Skeletal muscle satellite cell (primary cell): ENCODE measurements around the gene TARS3. TPM values are rescaled to one million over a fixed set of nuclear protein-coding genes. Genes with fewer than 3 reads are reported as not detected.

Experiments used
- H3K27me3 ChIP-seq: 2 replicates; pipeline ENCODE4 v1.7.0; 2013; ENCODE audit warnings: low read length; ENCODE audit not compliant: control insufficient read depth, insufficient read depth
- H3K36me3 ChIP-seq: 2 replicates; pipeline ENCODE4 v1.7.0; 2013; ENCODE audit warnings: mild to moderate bottlenecking, control low read depth, low read length; ENCODE audit not compliant: insufficient read depth
- H3K4me1 ChIP-seq: 2 replicates; pipeline ENCODE4 v1.7.0; 2013; ENCODE audit warnings: low read length; ENCODE audit not compliant: control insufficient read depth, insufficient read depth
- H3K4me2 ChIP-seq: 2 replicates; pipeline ENCODE4 v1.7.0; 2013; ENCODE audit warnings: mild to moderate bottlenecking, low read length
- H3K4me3 ChIP-seq: 2 replicates; pipeline ENCODE4 v1.7.0; 2013; ENCODE audit warnings: low read length
- H3K9ac ChIP-seq: 2 replicates; pipeline ENCODE4 v1.7.0; 2013; ENCODE audit warnings: mild to moderate bottlenecking, low read depth, low read length, moderate library complexity
- H3K9me3 ChIP-seq: replicated peaks from 2 replicates; pipeline ENCODE4 v1.7.0; 2013; ENCODE audit warnings: mild to moderate bottlenecking, control low read depth, low read length
- small RNA-seq: library from RNA; depleted of rRNA; stranded (forward); fragments of <200 nt; gene quantifications from one replicate; pipeline ENCODE3, GENCODE V24; 2012

TARS3 gene

DNA sequence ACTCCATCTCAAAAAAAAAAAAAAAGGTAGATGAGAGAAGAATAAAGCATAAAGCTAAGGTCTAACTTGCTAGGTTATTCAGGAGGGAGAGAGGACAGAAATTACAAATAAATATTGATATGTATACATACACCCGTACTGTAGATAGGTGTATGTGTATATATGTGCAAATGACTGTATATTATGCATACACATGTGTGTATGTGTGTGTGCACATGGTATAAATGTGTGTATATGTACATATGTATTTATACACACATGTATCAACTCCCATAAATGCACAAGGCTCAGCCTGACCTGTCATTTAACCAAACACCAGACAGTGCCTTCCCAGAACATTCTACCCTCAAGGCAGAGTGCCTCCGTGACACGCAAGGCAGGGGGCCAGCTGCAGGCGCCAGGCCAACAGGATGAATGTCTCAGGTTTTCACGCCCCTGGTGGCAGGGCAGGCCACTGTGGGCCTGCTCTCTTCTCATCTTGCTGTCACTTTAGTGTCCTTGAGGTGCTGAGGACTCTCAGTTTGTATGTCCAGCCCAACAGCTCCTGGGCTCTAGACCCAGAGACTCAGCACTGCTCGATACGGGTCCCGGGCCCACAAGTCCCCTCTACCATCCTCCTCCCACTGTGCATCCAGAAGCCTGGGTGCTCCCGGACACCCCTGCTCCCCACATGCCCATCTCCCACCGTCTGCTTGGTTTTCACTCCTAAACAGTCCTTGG lies 112.5 kb downstream of the TARS3 start:
- no peak overlapping the region for H3K4me3 ChIP-seq
- no peak overlapping the region for H3K4me2 ChIP-seq
- H3K27me3 ChIP-seq, result peaks cover 14% of the 10 kb centered on the region
- H3K4me1 ChIP-seq, result peaks cover 36% of the 10 kb centered on the region
- H3K9ac ChIP-seq, result no peak overlapping the region
- H3K9me3 ChIP-seq, result no peaks in the 10 kb centered on the region
- H3K36me3 ChIP-seq, result no peaks in the 10 kb centered on the region

DNA sequence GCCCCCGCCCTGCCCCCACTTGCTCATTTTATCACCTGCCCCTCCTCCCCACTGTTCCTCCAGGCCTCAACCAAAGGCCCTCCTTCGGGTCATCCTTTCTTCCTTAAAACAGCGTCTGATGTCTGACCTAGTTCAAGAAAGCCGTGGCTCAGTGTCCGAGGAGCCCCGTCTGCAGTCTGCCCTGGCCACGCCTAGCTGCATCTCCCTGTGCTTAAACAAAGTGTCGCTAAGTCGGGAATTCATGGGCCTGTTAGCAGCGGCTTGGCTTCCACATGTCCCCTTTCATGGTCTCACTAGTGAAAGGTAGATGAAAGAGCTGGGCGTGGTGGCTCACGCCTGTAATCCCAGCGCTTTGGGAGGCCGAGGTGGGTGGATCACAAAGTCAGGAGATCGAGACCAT lies 113.3 kb downstream of the TARS3 start:
- Histone ChIP-seq H3K4me3 (no peak overlapping the region), H3K9ac (no peak overlapping the region), H3K4me1 (peaks cover 29% of the 10 kb centered on the region), H3K4me2 (no peak overlapping the region), H3K27me3 (peaks cover 14% of the 10 kb centered on the region), H3K36me3 (no peaks in the 10 kb centered on the region), H3K9me3 (no peaks in the 10 kb centered on the region)

DNA sequence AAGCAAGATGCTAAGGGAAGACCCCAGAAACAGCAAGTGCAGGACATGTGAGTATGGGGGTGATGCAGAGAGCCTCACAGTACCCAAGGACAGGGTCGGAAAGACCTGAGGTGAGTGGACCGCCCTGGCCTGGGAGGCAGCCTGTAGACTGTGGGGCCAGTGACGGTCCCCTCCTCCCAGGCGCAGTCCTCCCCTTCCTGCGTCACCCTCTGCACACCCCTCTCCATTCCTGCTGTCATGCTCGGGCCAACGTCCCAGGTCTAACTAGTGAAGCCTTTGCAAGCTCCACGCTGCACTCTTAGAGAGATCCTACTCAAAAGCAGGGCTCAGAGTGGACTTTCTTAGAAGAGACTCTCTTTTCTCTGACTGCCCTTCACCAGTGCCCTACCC lies 113.7 kb downstream of the TARS3 start:
- Histone ChIP-seq H3K4me3 (no peak overlapping the region), H3K4me1 (peaks cover 25% of the 10 kb centered on the region), H3K4me2 (no peak overlapping the region), H3K9me3 (no peaks in the 10 kb centered on the region), H3K9ac (no peak overlapping the region), H3K36me3 (no peaks in the 10 kb centered on the region), H3K27me3 (peaks cover 14% of the 10 kb centered on the region)

DNA sequence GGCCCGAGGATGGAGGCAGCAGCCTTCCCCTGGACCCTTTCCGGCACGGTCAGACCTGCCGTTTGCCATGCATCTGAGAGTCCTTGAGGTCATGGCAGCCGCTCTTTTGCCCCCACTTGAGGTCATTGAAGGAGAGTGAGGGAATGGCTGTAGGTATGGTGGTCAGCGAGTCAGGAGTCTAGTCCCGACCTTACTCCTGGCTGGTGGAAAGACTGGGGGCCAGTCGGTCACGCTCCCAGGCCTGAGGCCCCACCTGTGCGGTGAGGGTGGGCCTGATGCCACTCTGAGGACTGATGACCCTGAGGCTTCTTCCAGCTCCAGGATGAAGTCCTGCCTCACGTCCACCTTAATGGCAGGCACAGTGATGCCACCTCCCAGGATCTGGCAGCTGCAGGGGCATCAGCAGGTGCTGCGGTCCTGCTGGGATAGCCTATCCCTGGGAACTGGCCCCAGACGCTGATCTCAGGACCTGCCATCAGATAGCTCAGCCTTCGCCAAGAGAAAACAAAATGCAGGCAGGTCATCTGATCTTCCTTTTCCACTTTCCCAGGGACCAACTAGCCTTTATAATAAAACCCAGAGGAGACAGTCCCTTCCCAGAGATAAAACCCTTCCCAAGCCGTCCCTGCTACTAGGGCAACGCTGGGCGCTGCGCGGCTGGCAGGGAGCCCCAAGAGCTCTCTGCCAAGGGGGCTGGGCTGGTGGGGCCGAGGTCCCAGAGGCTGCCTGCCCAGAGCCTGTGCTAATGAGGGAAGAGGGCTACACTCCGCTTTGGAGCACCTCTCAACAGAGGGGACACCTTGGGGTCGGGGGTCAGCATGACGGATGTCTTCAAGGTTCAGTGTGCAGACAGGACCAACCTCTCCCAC lies 114.3 kb downstream of the TARS3 start:
- no peak overlapping the region for H3K4me3 ChIP-seq
- peaks cover 14% of the 10 kb centered on the region for H3K27me3 ChIP-seq
- H3K36me3 ChIP-seq, result no peaks in the 10 kb centered on the region
- H3K4me2 ChIP-seq, result no peak overlapping the region
- H3K9ac ChIP-seq, result no peak overlapping the region
- H3K4me1 ChIP-seq, result peaks cover 18% of the 10 kb centered on the region
- H3K9me3 ChIP-seq, result no peaks in the 10 kb centered on the region

DNA sequence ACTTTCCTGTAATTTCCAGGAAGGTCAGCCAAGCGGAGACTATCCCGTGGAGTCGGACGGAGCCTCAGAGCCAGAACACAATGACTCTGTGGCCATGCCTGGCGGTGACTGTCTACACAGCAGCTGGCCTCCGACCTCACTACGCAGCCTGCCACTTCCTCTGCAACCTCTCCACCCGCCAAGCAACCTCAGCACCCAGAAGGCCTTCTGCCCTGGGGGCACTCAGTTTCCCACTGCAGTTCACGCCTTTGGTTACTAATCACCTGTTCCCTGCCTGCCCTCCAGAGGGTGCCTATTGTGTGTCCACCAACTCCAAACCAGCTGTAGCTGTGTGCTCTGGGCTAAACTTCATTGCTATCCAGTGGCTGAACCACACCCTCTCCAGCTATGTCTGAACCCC lies 116.1 kb downstream of the TARS3 start:
- H3K4me1 ChIP-seq, result peaks cover under 1% of the 10 kb centered on the region
- no peak overlapping the region for H3K4me2 ChIP-seq
- H3K27me3 ChIP-seq, result peaks cover 3% of the 10 kb centered on the region
- no peaks in the 10 kb centered on the region for H3K36me3 ChIP-seq
- no peak overlapping the region for H3K4me3 ChIP-seq
- H3K9me3 ChIP-seq, result no peaks in the 10 kb centered on the region
- no peak overlapping the region for H3K9ac ChIP-seq

DNA sequence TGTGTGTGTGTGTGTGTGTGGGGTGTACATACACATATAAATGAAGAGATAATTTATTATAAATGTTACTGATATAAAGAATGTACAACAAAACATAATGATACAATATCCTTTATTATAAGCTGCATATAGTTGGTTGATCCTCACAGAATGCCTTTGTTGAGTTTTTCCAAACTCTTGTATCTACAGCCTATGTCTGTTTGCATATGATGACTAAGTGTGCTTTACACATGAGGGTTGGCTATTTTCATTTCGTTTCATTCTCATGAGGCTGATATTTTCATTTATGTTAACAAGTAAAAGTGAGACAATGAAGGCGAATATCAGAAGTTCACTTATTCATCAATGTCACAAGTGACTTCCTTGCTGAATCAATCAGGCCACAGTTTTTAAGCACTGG lies 117.2 kb downstream of the TARS3 start:
- Histone ChIP-seq H3K4me3 (no peak overlapping the region), H3K4me1 (no peaks in the 10 kb centered on the region), H3K4me2 (no peak overlapping the region), H3K9ac (no peak overlapping the region), H3K36me3 (no peaks in the 10 kb centered on the region), H3K9me3 (no peaks in the 10 kb centered on the region), H3K27me3 (peaks cover 6% of the 10 kb centered on the region)

DNA sequence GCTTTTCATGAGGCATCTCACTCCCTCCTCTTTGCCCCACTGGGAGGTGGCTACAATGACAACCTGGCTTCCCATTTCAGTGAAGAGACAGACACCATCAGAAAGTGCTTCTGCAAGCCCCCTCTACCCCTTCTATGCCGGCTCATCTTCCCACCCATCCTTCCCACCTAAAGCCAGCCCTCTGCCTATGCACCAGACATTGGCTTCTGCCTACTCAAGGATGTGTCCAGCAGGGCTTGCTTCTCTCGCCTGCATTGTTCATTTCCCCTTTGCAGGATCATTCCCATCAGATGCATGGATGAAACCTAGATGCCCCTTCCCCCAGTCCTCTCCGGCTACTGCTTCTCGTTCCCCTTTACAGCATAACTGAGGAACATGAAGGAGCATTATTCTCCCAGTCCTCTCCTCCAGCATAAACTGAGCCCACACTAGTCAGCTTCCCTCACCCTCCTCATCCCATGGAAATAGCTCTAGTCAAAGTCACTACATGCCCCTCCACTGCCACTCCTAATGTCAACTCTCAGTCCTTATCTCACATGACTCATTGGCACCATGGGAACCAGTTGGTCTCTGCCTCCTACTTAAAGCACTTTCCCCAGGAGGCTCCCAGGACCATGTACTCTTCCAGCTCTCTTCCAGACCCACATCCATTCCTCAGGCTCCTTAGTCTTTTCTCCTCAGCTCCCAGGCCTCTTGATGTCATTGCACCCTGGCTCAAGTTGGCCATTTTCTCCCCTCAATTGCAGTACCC lies 120.0 kb downstream of the TARS3 start:
- H3K36me3 ChIP-seq, result no peaks in the 10 kb centered on the region
- no peak overlapping the region for H3K4me2 ChIP-seq
- no peaks in the 10 kb centered on the region for H3K9me3 ChIP-seq
- no peak overlapping the region for H3K9ac ChIP-seq
- H3K4me1 ChIP-seq, result no peaks in the 10 kb centered on the region
- H3K27me3 ChIP-seq, result peaks cover 15% of the 10 kb centered on the region
- no peak overlapping the region for H3K4me3 ChIP-seq

Small RNA genes lying within 50 kb of the gene (small RNA-seq; reads per million reads assigned to genes)
- gene RN7SL209P, result not detected
- gene RNU6-807P, result not detected
